ENCODE results near the gene HRAS.

GRCh38 chr11:501001-501682 is 34.2 kb downstream of the HRAS start:
- TF ChIP-seq CTCF (IDR thresholded peaks at IDR 0.05) (no peak), REST (IDR thresholded peaks at IDR 0.05; ENCODE audit: insufficient read depth in 1 of 2, low read depth in 2 of 2, low read length in 1 of 2) (no peak)

Measured in Panc1 (cell line).